Endodermal cell (in vitro differentiated cells): ENCODE results near the gene RHBDF2. TPM values are rescaled to one million over a fixed set of nuclear protein-coding genes. Genes with fewer than 3 reads are reported as not detected.

Experiments
- DNase-seq: peaks from one replicate; pipeline ENCODE4 v3.0.0-alpha.2; 2017
- H3K27ac ChIP-seq: 2 replicates; pipeline ENCODE4 v1.5.1; 2013; ENCODE audit warnings: mild to moderate bottlenecking, low read depth, low read length, moderate library complexity
- H3K27me3 ChIP-seq: 2 replicates; pipeline ENCODE4 v1.6.1; 2013; ENCODE audit warnings: mild to moderate bottlenecking, low read length, moderate library complexity; ENCODE audit not compliant: insufficient read depth, control insufficient read depth, poor library complexity, severe bottlenecking
- H3K36me3 ChIP-seq: 2 replicates; pipeline ENCODE4 v1.7.0; 2013; ENCODE audit warnings: mild to moderate bottlenecking, low read length, moderate library complexity; ENCODE audit not compliant: control insufficient read depth, insufficient read depth
- H3K4me1 ChIP-seq: one replicate; pipeline ENCODE4 v1.7.0; 2013; ENCODE audit warnings: low read length; ENCODE audit not compliant: control insufficient read depth, insufficient read depth
- H3K4me3 ChIP-seq: 2 replicates; pipeline ENCODE4 v1.5.1; 2013; ENCODE audit warnings: mild to moderate bottlenecking, low read length, moderate library complexity
- H3K9ac ChIP-seq: 2 replicates; pipeline ENCODE4 v1.6.1; 2013; ENCODE audit warnings: mild to moderate bottlenecking, low read length, moderate library complexity; ENCODE audit not compliant: poor library complexity, severe bottlenecking; ENCODE audit errors: extremely low read depth
- H3K9me3 ChIP-seq: 2 replicates; pipeline ENCODE4 v1.6.1; 2013; ENCODE audit warnings: mild to moderate bottlenecking, low read length, moderate library complexity; ENCODE audit not compliant: control insufficient read depth
- H3K27ac Mint-ChIP-seq: 2 replicates; pipeline ENCODE4 v1.8.0; 2020; ENCODE audit warnings: mixed read lengths
- H3K27me3 Mint-ChIP-seq: 2 replicates; pipeline ENCODE4 v1.8.0; 2021; ENCODE audit warnings: mild to moderate bottlenecking, mixed read lengths; ENCODE audit not compliant: insufficient read depth
- H3K36me3 Mint-ChIP-seq: 2 replicates; pipeline ENCODE4 v1.8.0; 2020; ENCODE audit warnings: low read depth, mixed read lengths
- H3K4me1 Mint-ChIP-seq: 2 replicates; pipeline ENCODE4 v1.8.0; 2020; ENCODE audit warnings: mixed read lengths
- H3K4me3 Mint-ChIP-seq: 2 replicates; pipeline ENCODE4 v1.8.0; 2020; ENCODE audit warnings: mild to moderate bottlenecking, moderate library complexity, mixed read lengths
- H3K9me3 Mint-ChIP-seq: 2 replicates; pipeline ENCODE4 v1.8.0; 2020; ENCODE audit warnings: mild to moderate bottlenecking, mixed read lengths
- CTCF ChIP-seq: fragments of 200-600 bp; sonication (generic); conservative IDR thresholded peaks from 2 replicates; pipeline ENCODE4 v1.5.0; 2021; ENCODE audit warnings: antibody characterized with exemption, mild to moderate bottlenecking
- WGBS, 2 experiments: methylation state at CpG; one replicate each; pipeline versions ENCODE4 v1.1.5 to v1.1.7; 2013; ENCODE audit warnings: missing lambda C conversion rate in 2 of 2, mixed read lengths in 1 of 2; ENCODE audit not compliant: insufficient coverage in 1 of 2, insufficient read length in 1 of 2; 5-methylcytosine and 5-hydroxymethylcytosine counted together
- total RNA-seq, 2 donors: library from RNA; stranded (reverse); fragmentation: NEBNext Ultra II Directional in 1 of 2; extraction: Animal tissue kit (Norgen Biotek cat#: 25700) in 1 of 2; gene quantifications; 2 replicates in 1 of 2; 3 replicates in 1 of 2; pipeline ENCODE4 v1.2.1, GENCODE V29; 2021

RHBDF2 gene
- total RNA-seq, 2 donors from 2014 or later: 28.5 to 31.1 TPM

DNA sequence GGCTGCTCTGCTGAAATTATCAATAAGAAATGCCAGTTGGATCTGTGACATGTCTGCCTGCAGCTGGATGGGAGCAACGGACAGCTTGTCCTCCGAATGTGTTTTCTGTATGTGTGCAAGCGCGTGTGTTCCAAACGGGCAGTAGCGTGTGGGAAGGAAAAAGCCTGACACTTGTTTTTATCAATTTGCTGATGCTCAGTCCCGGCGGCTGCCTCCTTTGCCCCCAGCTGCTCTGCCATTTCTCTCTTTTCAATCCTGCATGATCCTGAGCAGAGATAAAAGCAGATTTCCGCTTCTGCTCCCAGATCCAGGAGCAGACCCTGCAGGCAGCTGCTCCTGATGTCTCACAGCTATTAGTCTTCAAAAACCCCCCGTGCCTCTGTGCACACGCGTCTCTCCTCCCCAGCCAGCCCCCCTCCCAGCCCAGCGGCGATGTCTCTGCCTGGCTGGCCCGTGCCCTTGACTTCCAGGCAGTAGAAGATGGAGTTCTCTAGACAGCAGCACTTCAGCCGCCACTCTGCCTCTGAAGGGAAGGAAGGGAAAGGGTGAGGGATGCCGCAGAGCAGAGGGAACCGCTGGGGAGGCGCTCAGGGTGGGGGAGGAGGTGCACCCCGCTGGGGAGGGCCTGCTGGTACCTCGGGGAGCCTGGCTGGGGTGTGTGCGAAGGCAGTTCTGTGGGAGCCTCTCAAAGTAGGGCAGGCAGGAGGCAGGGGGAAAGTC is 42.8 kb upstream of the RHBDF2 start:
- Mint-ChIP-seq H3K9me3 (no peaks in the 10 kb centered on the region), H3K27me3 (peaks cover 9% of the 10 kb centered on the region), H3K4me3 (no peak overlapping the region), H3K27ac (no peak overlapping the region), H3K36me3 (no peaks in the 10 kb centered on the region), H3K4me1 (peaks cover 33% of the 10 kb centered on the region)
- TF ChIP-seq CTCF: no peak
- Histone ChIP-seq H3K4me3 (no peak overlapping the region), H3K9me3 (no peaks in the 10 kb centered on the region), H3K27ac (peak overlapping the region; percentile 54), H3K9ac (no peak overlapping the region), H3K36me3 (no peaks in the 10 kb centered on the region), H3K27me3 (peaks cover 10% of the 10 kb centered on the region), H3K4me1 (peaks cover 27% of the 10 kb centered on the region)
- no peak for DNase-seq
- WGBS, 2 experiments: 46 to 52% methylated on average over 14 to 22 of the region's 22 CpGs

DNA sequence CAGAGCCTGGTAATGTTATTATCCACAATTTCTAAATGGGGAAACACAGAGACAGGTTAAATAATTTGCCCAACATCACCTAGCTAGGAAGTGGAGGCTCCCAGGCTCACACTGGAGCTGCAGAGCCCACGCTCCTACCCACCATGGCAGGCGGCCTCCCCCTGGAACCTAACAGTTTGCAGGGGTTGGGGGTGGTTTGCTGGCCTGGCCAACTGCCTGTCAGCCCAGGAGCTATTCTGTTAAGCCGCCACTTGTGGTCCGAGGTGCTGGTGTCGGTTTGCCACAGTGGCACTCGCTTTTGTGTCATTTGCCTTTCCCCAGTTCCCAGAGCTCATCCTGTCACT is 42.2 kb upstream of the RHBDF2 start:
- no peak overlapping the region for H3K4me3 ChIP-seq
- no peaks in the 10 kb centered on the region for H3K9me3 ChIP-seq
- H3K27ac ChIP-seq: no peak overlapping the region
- H3K4me1 ChIP-seq: peaks cover 28% of the 10 kb centered on the region
- WGBS, 2 experiments: 62 to 64% methylated on average over 6 of the region's 6 CpGs
- H3K9me3 Mint-ChIP-seq: no peaks in the 10 kb centered on the region
- no peak overlapping the region for H3K9ac ChIP-seq
- no peak overlapping the region for H3K4me3 Mint-ChIP-seq
- TF ChIP-seq CTCF: no peak
- H3K27me3 Mint-ChIP-seq: peaks cover 14% of the 10 kb centered on the region
- H3K27me3 ChIP-seq: peaks cover 15% of the 10 kb centered on the region
- DNase-seq: no peak
- H3K36me3 ChIP-seq: no peaks in the 10 kb centered on the region
- peaks cover 36% of the 10 kb centered on the region for H3K4me1 Mint-ChIP-seq
- H3K27ac Mint-ChIP-seq: no peak overlapping the region
- H3K36me3 Mint-ChIP-seq: no peaks in the 10 kb centered on the region

DNA sequence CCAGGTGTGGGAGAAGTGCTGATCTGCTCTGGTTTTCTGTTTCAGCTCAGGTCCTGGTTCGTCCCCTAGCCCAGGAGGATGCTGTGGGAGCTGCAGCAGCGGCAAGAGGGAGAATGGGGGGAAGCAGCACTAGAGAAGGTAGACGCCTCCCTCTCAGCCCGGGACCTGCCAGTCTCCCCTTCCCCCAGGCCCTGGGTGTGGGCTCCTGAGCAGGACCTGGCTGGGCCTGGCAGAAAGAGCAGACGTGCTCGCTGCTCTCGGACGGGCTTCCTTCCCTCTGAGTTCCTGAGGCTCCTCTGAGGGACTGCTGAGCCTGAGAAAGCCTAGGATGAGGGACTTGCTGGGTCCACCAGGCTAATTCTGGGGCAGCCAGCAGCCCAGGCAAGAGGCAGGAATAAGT is 41.8 kb upstream of the RHBDF2 start:
- peaks cover 31% of the 10 kb centered on the region for H3K4me1 ChIP-seq

More for the DNA sequence above, 41.8 kb upstream of the RHBDF2 start:
- DNase-seq: no peak
- no peak overlapping the region for H3K27ac Mint-ChIP-seq
- no peaks in the 10 kb centered on the region for H3K9me3 ChIP-seq
- no peak overlapping the region for H3K4me3 Mint-ChIP-seq
- no peak overlapping the region for H3K27ac ChIP-seq
- H3K36me3 ChIP-seq: no peaks in the 10 kb centered on the region
- peaks cover 39% of the 10 kb centered on the region for H3K4me1 Mint-ChIP-seq
- H3K9ac ChIP-seq: no peak overlapping the region
- WGBS, 2 experiments: 80 to 81% methylated on average over 6 to 8 of the region's 8 CpGs
- no peaks in the 10 kb centered on the region for H3K9me3 Mint-ChIP-seq
- H3K4me3 ChIP-seq: no peak overlapping the region
- TF ChIP-seq CTCF: no peak
- H3K27me3 ChIP-seq: peaks cover 20% of the 10 kb centered on the region
- H3K36me3 Mint-ChIP-seq: no peaks in the 10 kb centered on the region
- peaks cover 17% of the 10 kb centered on the region for H3K27me3 Mint-ChIP-seq
